HepG2 (cell line): ENCODE results near the gene KRTAP5-11. TPM values are rescaled to one million over a fixed set of nuclear protein-coding genes. Genes with fewer than 3 reads are reported as not detected.

Experiments
- ATAC-seq: fragments of 200-7000 bp; cut with Tn5 transposase; 3 replicates; pipeline ENCODE4 v1.9.1; 2020; ENCODE audit warnings: mild to moderate bottlenecking, moderate library complexity
- BruUV-seq: library from RNA; stranded (reverse); fragments of 400-500 nt; replicated peaks from 2 replicates; lab custom pipeline; 2021; lab: Mats Ljungman, UMichigan
- CTCF ChIA-PET: fragments of 300-600 bp; formaldehyde crosslinking; extraction: SDS; loops from one replicate; lab custom pipeline; 2021; ENCODE audit warnings: low total read pairs, inconsistent platforms, low intra/inter-chr PET ratio; lab: Yijun Ruan, JAX
- POLR2A ChIA-PET: fragments of 350-600 bp; sonication (Branson Sonifier 250); formaldehyde crosslinking; loops from one replicate; lab custom pipeline; 2020; ENCODE audit warnings: antibody characterized with exemption, inconsistent platforms; lab: Yijun Ruan, JAX
- DNase-seq: peaks from one replicate; pipeline ENCODE4 v3.0.0-alpha.2; 2015; ENCODE audit warnings: low spot score
- FAIRE-seq: peaks from 3 replicates; lab custom pipeline; 2011; peaks lifted over from hg19 to GRCh38; lab: Jason Lieb, UNC
- H2AFZ ChIP-seq: one replicate; pipeline ENCODE4 v1.6.1; 2011; ENCODE audit warnings: low read length, inconsistent platforms
- H3K27ac ChIP-seq: fragments of 300-600 bp; 3 replicates; pipeline ENCODE4 v1.8.0; 2011; ENCODE audit warnings: mixed run types, mild to moderate bottlenecking, mixed read lengths, low read length, inconsistent platforms; ENCODE audit not compliant: insufficient read depth; ENCODE audit errors: extremely low read length
- H3K27me3 ChIP-seq, 2 experiments: fragments of 200-600 bp in 1 of 2; 2 replicates in 1 of 2; 3 replicates in 1 of 2; pipeline versions ENCODE4 v1.6.0 to v1.8.0; 2011; ENCODE audit warnings: low read length in 2 of 2, mild to moderate bottlenecking in 2 of 2, moderate library complexity in 2 of 2, inconsistent platforms in 1 of 2; ENCODE audit not compliant: insufficient read depth in 2 of 2, control insufficient read depth in 1 of 2
- H3K36me3 ChIP-seq, 2 experiments: fragments of 200-600 bp in 1 of 2; replicated peaks in 1 of 2; 2 replicates in 1 of 2; 3 replicates in 1 of 2; pipeline versions ENCODE4 v1.5.1 to v1.8.0; 2011; ENCODE audit warnings: low read length in 2 of 2, inconsistent platforms in 1 of 2; ENCODE audit not compliant: insufficient read depth in 2 of 2, control insufficient read depth in 1 of 2
- H3K4me1 ChIP-seq: 2 replicates; pipeline ENCODE4 v1.5.1; 2012; ENCODE audit warnings: low read length, inconsistent platforms; ENCODE audit not compliant: insufficient read depth
- H3K4me2 ChIP-seq: 2 replicates; pipeline ENCODE4 v1.6.0; 2011; ENCODE audit warnings: low read depth, low read length, inconsistent platforms
- H3K4me3 ChIP-seq, 3 experiments: fragments of 200-600 bp in 1 of 3; sonication (generic), shearing (Covaris generic) in 1 of 3; replicated peaks in 1 of 3; 2 replicates each; pipeline ENCODE4 v1.5.1; 2011 to 2016; ENCODE audit warnings: low read length in 3 of 3, inconsistent platforms in 2 of 3, low read depth in 2 of 3, mild to moderate bottlenecking in 2 of 3, control low read depth in 1 of 3, mixed read lengths in 1 of 3; ENCODE audit not compliant: insufficient read depth in 1 of 3
- H3K79me2 ChIP-seq: one replicate; pipeline ENCODE4 v1.6.1; 2011; ENCODE audit warnings: low read length, inconsistent platforms; ENCODE audit not compliant: insufficient read depth
- H3K9ac ChIP-seq: 2 replicates; pipeline ENCODE4 v1.6.0; 2011; ENCODE audit warnings: mild to moderate bottlenecking, low read depth, low read length, inconsistent platforms; ENCODE audit not compliant: insufficient read depth
- H3K9me3 ChIP-seq: 2 replicates; pipeline ENCODE4 v1.5.1; 2012; ENCODE audit warnings: mild to moderate bottlenecking, low read length
- H4K20me1 ChIP-seq: 2 replicates; pipeline ENCODE4 v1.6.0; 2011; ENCODE audit warnings: inconsistent platforms, mild to moderate bottlenecking, low read length, moderate library complexity; ENCODE audit not compliant: insufficient read depth
- ZBTB38 ChIP-seq: sonication (generic); formaldehyde crosslinking; IDR thresholded peaks from 2 replicates; pipeline ENCODE4 v1.5.1; 2020; ENCODE audit warnings: mild to moderate bottlenecking, missing genetic modification reagents
- ZNF138 ChIP-seq: sonication (generic); formaldehyde crosslinking; IDR thresholded peaks from 2 replicates; pipeline ENCODE4 v1.5.0; 2020; ENCODE audit warnings: mild to moderate bottlenecking, low read depth, missing genetic modification reagents
- ZZZ3 ChIP-seq: sonication (generic); formaldehyde crosslinking; IDR thresholded peaks from 2 replicates; pipeline ENCODE4 v1.4.0; 2020; ENCODE audit warnings: missing genetic modification reagents, mild to moderate bottlenecking, borderline replicate concordance
- WGBS: methylation state at CpG from one replicate; pipeline ENCODE4 v1.1.6; 2017; ENCODE audit warnings: low lambda C conversion rate; 5-methylcytosine and 5-hydroxymethylcytosine counted together
- in situ Hi-C: cut with HindIII; loops from 2 replicates; pipeline ENCODE4 v1.10.0; 2017; ENCODE audit warnings: low pct_unique_long_range_greater_than_20kb; ENCODE audit not compliant: extremely low pct_ligation_motif_present
- intact Hi-C: fragments of 100-400 bp; cut with micrococcal nuclease; formaldehyde crosslinking; loops from one replicate; pipeline ENCODE4 v1.10.0; 2022; ENCODE audit not compliant: unreplicated experiment
- polyA plus RNA-seq, 8 experiments: library from polyadenylated mRNA; depleted of rRNA in 3 of 8; stranded (reverse) in 7 of 8; unstranded in 1 of 8; fragments of >200 nt; fragmentation: Illumina TruSeq in 4 of 8; extraction: Trizol in 4 of 8; gene quantifications; 2 replicates each; pipeline versions ENCODE4 v1.2.1 to v1.2.3, GENCODE V29; 2011 to 2016; ENCODE audit warnings: low read depth in 4 of 8, missing spikeins in 1 of 8, mixed read lengths in 1 of 8; ENCODE audit not compliant: insufficient read depth in 1 of 8
- total RNA-seq, 5 experiments: library from RNA; depleted of rRNA; stranded (reverse); fragments of >200 nt; fragmentation: Illumina TruSeq; extraction: Trizol; gene quantifications; 2 replicates each; pipeline ENCODE4 v1.2.3, GENCODE V29; 2016; ENCODE audit warnings: low read depth in 1 of 5
- TF ChIP-seq, protein P1 (sequence below): sonication (generic); formaldehyde crosslinking; IDR thresholded peaks from 2 replicates; pipeline ENCODE4 v1.4.0; 2020; ENCODE audit warnings: missing genetic modification reagents

The KRTAP5-11 gene
- total and polyA plus RNA-seq, 2 of the 13 experiments (the other 11 are each of a cell fraction or from before 2014, with no cell fraction given) = not detected

DNA sequence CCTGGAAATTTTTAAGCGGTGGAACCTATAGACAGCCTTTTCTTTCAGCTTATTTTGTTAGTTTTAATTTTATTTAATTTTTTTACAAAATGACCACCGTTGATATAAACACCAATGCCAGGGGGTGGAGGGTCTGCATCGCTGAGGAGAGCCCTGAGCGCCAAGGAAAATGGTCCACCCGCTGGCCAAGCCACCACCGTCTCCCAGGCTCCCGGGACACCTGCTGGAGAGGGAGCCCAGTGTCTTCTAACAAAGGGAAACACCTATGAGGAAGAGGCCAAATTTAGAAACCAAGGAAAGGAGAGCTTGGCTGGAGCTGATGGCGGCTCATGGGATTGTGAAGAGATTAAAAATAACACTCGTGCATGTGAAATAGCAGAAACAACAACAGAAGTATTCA, 45.1 kb downstream of the KRTAP5-11 start:
- Histone ChIP-seq H3K4me3 (no peak overlapping the region), H3K9me3 (no peaks in the 10 kb centered on the region), H4K20me1 (no peaks in the 10 kb centered on the region), H3K4me1 (peaks cover 96% of the 10 kb centered on the region), H3K9ac (no peak overlapping the region), H3K4me2 (no peak overlapping the region; the same call in 1 of the 2 replicates), H3K27ac (no peak overlapping the region), H2AFZ (no peak overlapping the region), H3K27me3 (no peaks in the 10 kb centered on the region), H3K79me2 (no peaks in the 10 kb centered on the region), H3K36me3 (no peaks in the 10 kb centered on the region)
- ChIA-PET CTCF (no interaction called here), POLR2A (no interaction called here)
- DNase-seq (no peak), FAIRE-seq (no peak), ATAC-seq (no peak)
- intact Hi-C loops (no loop called here), in situ Hi-C loops (no loop called here)
- BruUV-seq = no TSS peak
- no peak for TF ChIP-seq ZZZ3
- TF ChIP-seq ZBTB38 = peak; percentile 32; the same call in 1 of the 2 replicates
- WGBS = 83% methylated on average over 9 of the region's 9 CpGs

DNA sequence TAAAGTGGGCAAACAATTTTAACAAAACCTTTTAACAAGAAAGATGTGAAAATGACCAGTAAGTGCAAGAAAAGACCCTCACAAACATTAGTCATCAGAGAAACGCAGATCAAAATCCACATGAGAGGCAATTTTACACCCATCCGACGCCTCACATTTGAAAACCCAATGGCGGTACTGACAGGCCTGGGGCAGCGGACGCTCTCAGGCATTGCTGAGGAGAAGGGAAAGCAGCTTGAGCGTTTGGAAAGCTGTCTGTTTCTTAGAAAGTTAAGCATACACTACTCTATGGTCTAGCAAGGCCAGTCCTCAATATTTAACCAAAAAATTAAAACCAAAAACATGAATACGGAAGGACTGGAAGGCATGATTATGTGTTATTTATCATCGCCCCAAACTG, 46.9 kb downstream of the KRTAP5-11 start:
- DNase-seq (no peak), FAIRE-seq (no peak), ATAC-seq (no peak)
- no peak overlapping the region for H3K9ac ChIP-seq
- H3K27me3 ChIP-seq = no peaks in the 10 kb centered on the region
- in situ Hi-C loops (no loop called here), intact Hi-C loops (no loop called here)
- no peak overlapping the region for H2AFZ ChIP-seq
- H4K20me1 ChIP-seq = no peaks in the 10 kb centered on the region
- peak overlapping the region; percentile 93 for H3K27ac ChIP-seq
- no TSS peak for BruUV-seq
- TF ChIP-seq ZBTB38 (peak; percentile 82), ZNF138 (CRISPR knock-in tag) (no peak)
- TF ChIP-seq, protein P1, sequence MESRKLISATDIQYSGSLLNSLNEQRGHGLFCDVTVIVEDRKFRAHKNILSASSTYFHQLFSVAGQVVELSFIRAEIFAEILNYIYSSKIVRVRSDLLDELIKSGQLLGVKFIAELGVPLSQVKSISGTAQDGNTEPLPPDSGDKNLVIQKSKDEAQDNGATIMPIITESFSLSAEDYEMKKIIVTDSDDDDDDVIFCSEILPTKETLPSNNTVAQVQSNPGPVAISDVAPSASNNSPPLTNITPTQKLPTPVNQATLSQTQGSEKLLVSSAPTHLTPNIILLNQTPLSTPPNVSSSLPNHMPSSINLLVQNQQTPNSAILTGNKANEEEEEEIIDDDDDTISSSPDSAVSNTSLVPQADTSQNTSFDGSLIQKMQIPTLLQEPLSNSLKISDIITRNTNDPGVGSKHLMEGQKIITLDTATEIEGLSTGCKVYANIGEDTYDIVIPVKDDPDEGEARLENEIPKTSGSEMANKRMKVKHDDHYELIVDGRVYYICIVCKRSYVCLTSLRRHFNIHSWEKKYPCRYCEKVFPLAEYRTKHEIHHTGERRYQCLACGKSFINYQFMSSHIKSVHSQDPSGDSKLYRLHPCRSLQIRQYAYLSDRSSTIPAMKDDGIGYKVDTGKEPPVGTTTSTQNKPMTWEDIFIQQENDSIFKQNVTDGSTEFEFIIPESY (CRISPR knock-in tag) = peak; percentile 51; the same call in 1 of the 2 replicates
- no peak overlapping the region for H3K4me3 ChIP-seq
- no peaks in the 10 kb centered on the region for H3K9me3 ChIP-seq
- POLR2A ChIA-PET = no interaction called here
- peaks cover 95% of the 10 kb centered on the region for H3K4me1 ChIP-seq
- no peaks in the 10 kb centered on the region for H3K36me3 ChIP-seq
- CTCF ChIA-PET = no interaction called here
- peak overlapping the region; percentile 71; the same call in 1 of the 2 replicates for H3K4me2 ChIP-seq
- WGBS = 89% methylated on average over 9 of the region's 9 CpGs
- no peaks in the 10 kb centered on the region for H3K79me2 ChIP-seq
